Stomach smooth muscle (tissue), 2 donors: ENCODE data around the gene NUDT8.
"Not testable (repeated sequence)": the region's sequence is repeated elsewhere in the genome, so short reads cannot be mapped to it uniquely, and the experiment has no call there.

Experiments
- H3K27ac ChIP-seq: one replicate; pipeline ENCODE4 v1.7.0; 2013; ENCODE audit warnings: mild to moderate bottlenecking, low read length, inconsistent platforms
- H3K27me3 ChIP-seq, 2 donors: one replicate each; pipeline ENCODE4 v1.7.0; 2013; ENCODE audit warnings: low read length in 2 of 2; ENCODE audit not compliant: insufficient read depth in 2 of 2, control insufficient read depth in 1 of 2
- H3K36me3 ChIP-seq, 2 donors: one replicate each; pipeline ENCODE4 v1.7.0; 2013; ENCODE audit warnings: low read length in 2 of 2; ENCODE audit not compliant: control insufficient read depth in 2 of 2, insufficient read depth in 2 of 2
- H3K4me1 ChIP-seq: one replicate; pipeline ENCODE4 v1.7.0; 2013; ENCODE audit warnings: low read length; ENCODE audit not compliant: control insufficient read depth, insufficient read depth
- H3K4me3 ChIP-seq, 2 donors: one replicate each; pipeline ENCODE4 v1.7.0; 2013; ENCODE audit warnings: low read length in 2 of 2
- H3K9ac ChIP-seq, 2 donors: one replicate each; pipeline ENCODE4 v1.7.0; 2013; ENCODE audit warnings: low read length in 2 of 2, mild to moderate bottlenecking in 1 of 2
- H3K9me3 ChIP-seq, 2 donors: one replicate each; pipeline ENCODE4 v1.7.0; 2013; ENCODE audit warnings: low read length in 2 of 2; ENCODE audit not compliant: control insufficient read depth in 2 of 2
- donor health status: healthy.
- donor health status: Pancreatic carcinoma.

The NUDT8 gene

DNA sequence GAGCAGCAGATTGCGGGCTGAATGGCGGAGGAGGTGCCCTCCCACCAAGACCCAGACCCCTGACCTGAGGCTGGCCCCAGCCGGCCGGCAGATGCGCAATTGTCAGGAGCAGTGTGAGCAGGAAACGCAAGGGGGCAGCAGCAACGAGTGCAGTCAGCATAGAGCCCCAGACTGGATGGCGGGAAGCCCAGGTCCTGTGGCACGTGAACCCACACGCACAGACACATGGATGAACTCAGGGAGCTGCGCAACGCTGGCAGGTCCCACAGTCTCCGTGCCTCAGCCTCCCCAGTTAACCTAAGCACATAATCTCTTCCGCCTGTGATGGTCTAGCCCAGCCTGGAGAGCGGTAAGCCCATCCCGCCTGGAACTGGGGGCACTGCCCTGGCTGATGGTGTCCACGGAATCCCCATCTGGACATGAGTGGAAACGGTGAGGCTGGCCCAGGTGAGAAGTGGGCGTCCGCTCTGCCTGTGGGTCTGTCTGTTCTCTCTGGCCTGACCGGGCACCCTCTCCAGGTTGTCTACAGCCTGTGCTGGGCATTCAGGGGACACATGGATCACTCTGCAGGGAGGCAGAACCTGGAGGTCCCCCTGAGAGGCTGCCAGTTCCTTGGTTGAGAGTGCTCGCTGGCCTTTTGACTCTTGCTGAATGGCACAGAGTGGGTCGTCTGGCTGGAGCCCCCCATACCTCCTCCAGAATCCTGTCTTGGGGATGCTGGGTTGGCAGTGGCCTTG, 10.5 kb upstream of the NUDT8 start:
- Histone ChIP-seq H3K9ac (no peak overlapping the region), H3K4me1 (no peaks in the 10 kb centered on the region), H3K36me3 (no peaks in the 10 kb centered on the region), H3K4me3 (no peak overlapping the region), H3K9me3 (no peaks in the 10 kb centered on the region), H3K27ac (no peak overlapping the region), H3K27me3 (peaks cover 4 to 9% of the 10 kb centered on the region in 2 donors)

DNA sequence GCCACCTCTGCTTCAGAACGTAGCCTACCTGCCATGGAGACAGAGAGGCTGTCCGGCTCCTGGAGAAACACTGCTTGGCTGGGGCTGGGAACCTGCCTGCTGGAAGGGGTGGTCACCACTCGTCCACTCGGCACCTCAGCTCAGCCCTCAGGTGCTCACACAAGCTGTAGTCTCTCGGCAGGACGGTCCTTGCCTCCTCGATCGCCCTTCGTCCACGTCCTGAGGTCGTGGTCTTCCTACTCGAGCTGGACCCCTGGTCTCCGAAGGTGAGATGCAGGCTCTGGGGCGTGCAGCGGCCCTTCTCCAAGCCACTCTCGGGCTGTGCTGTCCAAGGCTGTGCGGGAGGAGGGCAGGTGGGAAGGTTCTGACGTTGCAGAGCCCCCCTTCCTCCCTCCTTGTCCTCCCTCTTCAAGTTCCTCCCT, 9.7 kb upstream of the NUDT8 start, which contains the start of gene TBX10:
Gene TBX10 (minus strand): TSS at position 326 of the 422 bp plus-strand sequence. CDS start 291 bp downstream, at position 35.
- no peaks in the 10 kb centered on the region for H3K36me3 ChIP-seq
- H3K4me1 ChIP-seq: no peaks in the 10 kb centered on the region
- peaks cover 4 to 9% of the 10 kb centered on the region in 2 donors for H3K27me3 ChIP-seq
- no peak within 1 kb of the TSS for H3K27ac ChIP-seq
- H3K9ac ChIP-seq: no peak within 1 kb of the TSS
- no peaks in the 10 kb centered on the region for H3K9me3 ChIP-seq
- no peak within 1 kb of the TSS for H3K4me3 ChIP-seq

DNA sequence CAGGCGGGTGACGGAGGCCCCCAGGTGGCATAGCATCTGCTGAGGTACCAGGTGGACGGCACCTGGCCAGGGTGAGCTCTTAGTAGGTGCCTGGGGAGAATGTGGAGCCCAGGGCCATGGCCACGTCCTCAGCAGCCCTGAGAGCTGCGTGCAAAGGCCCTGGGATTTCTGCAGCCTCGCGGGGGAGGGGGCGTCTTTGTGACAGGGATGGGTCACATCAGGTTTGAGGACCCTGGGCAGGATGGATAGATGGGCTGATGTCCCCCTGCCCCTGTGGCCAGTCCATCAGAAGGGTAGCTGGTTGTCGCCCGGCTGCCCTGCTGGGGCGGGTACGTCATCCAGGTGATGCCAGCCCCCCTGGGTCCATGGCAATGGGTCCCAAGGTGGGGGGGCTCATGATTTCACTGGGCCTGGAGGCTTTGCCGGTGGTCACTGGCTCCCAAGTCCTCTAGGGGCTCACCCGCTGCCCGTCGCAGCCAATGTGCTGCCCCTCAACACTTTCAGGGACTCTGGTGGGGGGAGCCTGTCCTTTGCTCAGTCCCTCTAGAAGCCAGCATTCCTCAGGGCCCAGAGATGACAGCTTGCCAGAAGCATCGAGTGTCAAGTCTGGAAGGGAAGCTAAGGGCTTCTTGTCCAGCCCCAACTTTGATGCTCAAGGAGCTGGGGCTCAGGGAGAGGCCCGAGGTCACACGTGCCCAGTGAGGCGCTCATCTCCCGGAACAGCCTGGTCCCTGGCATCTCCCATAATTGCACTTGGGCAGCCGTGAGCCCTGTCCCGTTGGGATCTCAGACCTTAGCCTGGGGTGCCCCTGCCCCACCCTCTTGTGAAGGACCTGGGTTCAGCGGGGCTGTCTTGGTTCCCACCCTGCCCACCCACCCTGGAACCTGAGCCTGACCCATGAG, 9.0 kb upstream of the NUDT8 start:
- no peaks in the 10 kb centered on the region for H3K4me1 ChIP-seq
- H3K9ac ChIP-seq: no peak overlapping the region
- H3K27me3 ChIP-seq: peaks cover 4 to 9% of the 10 kb centered on the region in 2 donors
- no peak overlapping the region for H3K4me3 ChIP-seq
- H3K27ac ChIP-seq: no peak overlapping the region
- no peaks in the 10 kb centered on the region for H3K9me3 ChIP-seq
- H3K36me3 ChIP-seq: no peaks in the 10 kb centered on the region

DNA sequence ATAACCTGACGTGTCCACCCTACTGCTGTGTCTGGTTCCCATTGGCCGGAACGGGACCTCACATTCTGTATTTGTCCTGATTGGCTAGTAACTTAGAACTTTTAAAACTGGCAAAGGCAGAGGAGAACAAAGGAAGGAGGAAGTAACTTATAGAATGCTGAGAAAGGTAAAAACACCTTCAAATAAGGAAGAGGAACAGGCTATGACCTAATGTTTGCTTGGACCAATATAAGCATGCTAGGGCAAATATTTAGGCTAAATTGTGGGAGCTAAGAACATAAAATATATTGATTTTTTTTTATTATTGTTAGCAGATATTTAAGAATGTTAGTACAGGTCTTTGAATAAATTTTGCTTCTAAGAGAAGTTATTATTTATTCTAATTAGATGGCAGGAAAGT, 7.7 kb upstream of the NUDT8 start:
- not testable (repeated sequence) for H3K27me3 ChIP-seq, H3K36me3 ChIP-seq

DNA sequence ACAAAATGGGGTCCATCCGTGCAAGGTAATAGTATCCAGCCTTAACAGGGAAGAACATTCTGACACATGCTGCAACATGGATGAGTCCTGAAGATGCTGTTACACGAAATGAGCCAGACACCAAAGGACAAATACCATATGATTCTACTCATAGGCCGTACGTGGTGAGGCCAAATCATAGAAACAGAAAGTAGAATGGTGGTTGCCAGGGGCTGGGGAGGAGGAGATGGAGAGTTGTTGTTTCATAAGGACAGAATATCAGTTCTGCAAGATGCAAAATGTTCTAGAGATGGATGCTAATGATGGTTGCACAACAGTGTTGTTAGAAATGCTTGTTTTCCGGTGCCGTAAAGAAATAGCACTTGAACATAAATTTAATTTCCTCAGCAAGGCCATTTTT, 7.2 kb upstream of the NUDT8 start:
- no peak overlapping the region for H3K9ac ChIP-seq
- H3K27ac ChIP-seq: no peak overlapping the region
- H3K36me3 ChIP-seq: no peaks in the 10 kb centered on the region
- H3K4me1 ChIP-seq: no peaks in the 10 kb centered on the region
- no peaks in the 10 kb centered on the region for H3K9me3 ChIP-seq
- peaks cover 4 to 9% of the 10 kb centered on the region in 2 donors for H3K27me3 ChIP-seq
- H3K4me3 ChIP-seq: no peak overlapping the region

More for the DNA sequence above, 7.7 kb upstream of the NUDT8 start:
- not testable (repeated sequence) for H3K4me3 ChIP-seq, H3K27ac ChIP-seq, H3K9me3 ChIP-seq, H3K4me1 ChIP-seq, H3K9ac ChIP-seq

DNA sequence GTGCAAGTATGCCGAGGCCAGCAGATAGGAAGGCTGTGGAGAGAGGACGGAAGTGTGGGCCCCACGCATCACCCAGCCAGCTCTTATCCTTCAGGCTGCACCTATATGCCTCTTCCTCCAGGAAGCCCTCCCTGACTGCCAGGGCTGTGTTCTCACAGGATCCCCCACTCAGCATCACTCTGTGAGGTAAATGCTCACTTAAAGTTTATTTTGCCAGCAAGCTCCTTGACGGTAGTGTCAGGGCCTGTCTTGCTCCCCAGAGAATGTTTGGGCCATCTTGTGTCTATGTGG, 5.4 kb upstream of the NUDT8 start:
- Histone ChIP-seq H3K36me3 (no peaks in the 10 kb centered on the region), H3K27me3 (peaks cover 2 to 6% of the 10 kb centered on the region in 2 donors), H3K4me1 (peaks cover 8% of the 10 kb centered on the region), H3K27ac (no peak overlapping the region), H3K4me3 (no peak overlapping the region), H3K9me3 (no peaks in the 10 kb centered on the region), H3K9ac (no peak overlapping the region)

DNA sequence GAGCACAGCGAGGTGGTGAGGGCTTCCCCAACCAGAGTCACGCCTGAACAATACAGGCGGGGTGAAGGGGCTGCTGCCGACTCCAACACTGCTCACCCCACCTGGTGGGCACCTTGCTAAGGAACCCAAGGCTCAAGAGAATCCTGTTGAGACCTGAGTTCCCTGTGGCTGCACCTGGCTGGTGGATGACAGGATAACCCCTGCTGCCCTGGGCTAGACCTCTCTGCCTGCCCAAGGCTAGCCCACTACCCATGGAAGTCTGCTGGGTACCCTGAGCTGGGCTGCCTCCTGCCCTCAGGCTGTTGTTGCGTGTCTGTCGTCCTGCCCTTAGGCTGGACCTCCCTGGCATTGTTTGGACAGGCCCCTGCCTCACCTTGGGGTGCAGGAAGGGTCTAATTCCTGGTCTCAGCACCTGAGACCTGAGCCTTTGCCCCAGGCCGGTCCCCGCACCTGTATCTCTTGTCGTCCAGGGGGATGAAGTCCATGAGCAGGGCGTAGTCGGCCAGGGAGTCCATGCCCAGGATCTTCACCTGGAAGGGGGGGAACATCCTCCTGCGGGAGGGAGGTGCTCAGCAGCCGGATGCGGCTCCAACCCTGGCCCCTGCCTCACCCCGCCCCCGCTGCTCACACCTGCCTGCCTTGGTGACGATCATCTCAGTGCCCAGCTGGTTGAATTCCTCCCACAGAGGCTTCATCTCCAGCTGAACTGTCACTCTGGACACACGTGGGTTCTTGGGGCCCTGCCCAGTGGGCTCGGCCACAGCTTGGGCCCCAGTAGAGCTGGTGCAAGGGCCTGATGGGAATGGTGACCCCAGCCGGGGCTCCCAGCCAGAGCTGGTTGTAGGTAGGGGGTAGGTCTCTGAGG, 4.9 kb upstream of the NUDT8 start:
- H3K27ac ChIP-seq: no peak overlapping the region
- peaks cover 0 to 3% of the 10 kb centered on the region in 2 donors for H3K27me3 ChIP-seq
- H3K9ac ChIP-seq: no peak overlapping the region
- H3K4me1 ChIP-seq: peaks cover 9% of the 10 kb centered on the region
- no peak overlapping the region for H3K4me3 ChIP-seq
- H3K36me3 ChIP-seq: no peaks in the 10 kb centered on the region
- H3K9me3 ChIP-seq: no peaks in the 10 kb centered on the region

DNA sequence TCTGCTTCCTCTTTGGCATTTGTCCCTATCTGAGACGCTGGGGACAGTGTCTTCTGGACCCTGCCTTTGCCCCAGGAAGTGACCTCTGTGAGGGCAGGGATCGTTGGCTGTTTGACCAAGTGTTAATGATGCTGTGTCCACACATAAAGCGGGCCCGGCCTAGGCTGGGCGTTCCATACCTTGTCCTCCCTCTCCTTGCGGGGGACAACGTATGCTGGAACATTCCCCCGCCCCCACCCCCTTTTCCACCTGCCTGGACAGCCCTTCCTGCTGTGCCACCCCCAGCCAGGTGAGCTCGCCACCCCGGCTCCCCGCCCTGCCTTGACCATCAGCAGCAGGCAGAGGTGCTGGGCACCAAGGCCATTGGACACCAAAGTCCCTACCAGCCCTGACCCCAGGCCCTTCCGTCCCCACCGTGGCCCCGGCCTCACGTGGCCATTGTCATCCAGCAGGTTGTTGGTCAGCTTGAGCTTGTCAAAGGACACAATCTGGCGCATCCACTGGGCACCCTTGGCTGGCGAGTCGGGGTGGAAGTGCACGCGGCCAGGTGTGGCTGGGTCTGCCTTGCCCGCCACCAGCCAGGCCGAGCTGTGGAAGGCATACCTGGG, 4.1 kb upstream of the NUDT8 start:
- Histone ChIP-seq H3K4me1 (peaks cover 15% of the 10 kb centered on the region), H3K9ac (no peak overlapping the region), H3K4me3 (no peak overlapping the region), H3K36me3 (no peaks in the 10 kb centered on the region), H3K27me3 (no peaks in the 10 kb centered on the region), H3K9me3 (no peaks in the 10 kb centered on the region), H3K27ac (no peak overlapping the region)

DNA sequence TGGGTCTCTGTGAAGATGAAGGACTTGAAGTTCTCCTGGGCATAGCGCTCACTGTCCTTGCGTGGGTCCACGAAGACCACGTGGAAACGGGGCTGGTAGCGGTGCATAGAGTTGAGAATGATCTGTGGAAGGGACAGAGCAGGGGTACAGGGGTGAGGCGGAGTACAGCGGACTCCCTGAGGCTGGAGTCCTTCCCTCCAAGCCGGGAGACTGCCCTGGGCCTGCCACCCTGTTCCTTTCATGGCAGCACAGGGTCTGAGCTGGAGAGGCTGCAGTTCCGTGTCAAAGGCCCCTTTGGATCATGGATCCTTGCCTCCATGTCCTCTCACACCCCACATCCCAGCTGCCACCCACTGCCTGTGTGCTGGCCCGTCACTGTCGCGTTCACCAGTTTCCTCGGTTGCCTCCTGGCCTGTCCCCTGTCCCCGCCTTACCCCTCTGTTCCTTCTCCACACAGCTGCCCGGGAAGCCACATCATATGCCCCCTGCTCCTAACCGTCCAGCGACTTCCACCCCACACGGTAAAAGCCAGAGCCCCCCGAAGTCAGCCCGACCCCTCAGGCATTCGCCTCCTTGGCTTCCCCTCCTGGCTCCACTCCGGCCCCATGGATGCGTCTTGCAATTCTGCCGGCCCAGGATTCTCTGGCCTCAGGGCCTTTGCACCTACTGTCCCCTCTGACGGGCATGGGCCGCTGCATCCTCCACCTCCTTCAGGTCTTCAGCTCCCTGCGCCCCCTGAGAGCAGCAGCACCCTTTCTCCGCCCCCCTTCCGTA, 3.4 kb upstream of the NUDT8 start:
- H3K36me3 ChIP-seq: no peaks in the 10 kb centered on the region
- H3K4me3 ChIP-seq: no peak overlapping the region
- peaks cover 18% of the 10 kb centered on the region for H3K4me1 ChIP-seq
- H3K9ac ChIP-seq: no peak overlapping the region
- no peaks in the 10 kb centered on the region for H3K9me3 ChIP-seq
- no peak overlapping the region for H3K27ac ChIP-seq
- H3K27me3 ChIP-seq: no peaks in the 10 kb centered on the region
